Measurements from ENCODE around the gene TSPAN4.

TSPAN4 gene

GRCh38 chr11:824292-824880 lies 18.3 kb upstream of the TSPAN4 start:
- DNase-seq (ENCODE audit: low read depth in 2 of 2), result no peak

GRCh38 chr11:824942-825341 lies 17.7 kb upstream of the TSPAN4 start:
- DNase-seq (ENCODE audit: low read depth in 2 of 2), result no peak

GRCh38 chr11:825366-826226 lies 17.1 kb upstream of the TSPAN4 start:
- DNase-seq (ENCODE audit: low read depth in 2 of 2), result no peak

- DNase-seq (ENCODE audit: low read depth in 2 of 2), result no peak
Measured at GRCh38 chr11:826227-826621, 16.4 kb upstream of the TSPAN4 start.

- no peak for DNase-seq (ENCODE audit: low read depth in 2 of 2)
Measured at GRCh38 chr11:826836-827145, 15.9 kb upstream of the TSPAN4 start.

GRCh38 chr11:827146-827896 lies 15.3 kb upstream of the TSPAN4 start:
- DNase-seq (ENCODE audit: low read depth in 2 of 2), result no peak

GRCh38 chr11:827897-828192 lies 14.8 kb upstream of the TSPAN4 start, which contains the start of gene CRACR2B:
Gene CRACR2B (plus strand): TSS chr11:827919. CDS start chr11:828608, 689 bp downstream.
- DNase-seq (ENCODE audit: low read depth in 2 of 2), result no peak

GRCh38 chr11:828506-829175 lies 14.0 kb upstream of the TSPAN4 start:
- DNase-seq (ENCODE audit: low read depth in 2 of 2), result no peak

- DNase-seq (ENCODE audit: low read depth in 2 of 2), result no peak
Measured at GRCh38 chr11:829176-829846, 13.3 kb upstream of the TSPAN4 start.

GRCh38 chr11:829847-830294 lies 12.8 kb upstream of the TSPAN4 start:
- DNase-seq (ENCODE audit: low read depth in 2 of 2), result no peak

- no peak for DNase-seq (ENCODE audit: low read depth in 2 of 2)
Measured at GRCh38 chr11:830295-831117, 12.1 kb upstream of the TSPAN4 start.

- DNase-seq (ENCODE audit: low read depth in 2 of 2), result no peak
Measured at GRCh38 chr11:831118-831864, 11.4 kb upstream of the TSPAN4 start.

GRCh38 chr11:831961-832528 lies 10.6 kb upstream of the TSPAN4 start:
- DNase-seq (ENCODE audit: low read depth in 2 of 2), result no peak

GRCh38 chr11:832529-833113 lies 10.0 kb upstream of the TSPAN4 start, which contains the start of gene CD151:
Gene CD151 (plus strand): TSS chr11:832952. CDS start chr11:836070, 3,118 bp downstream.
- no peak for DNase-seq (ENCODE audit: low read depth in 2 of 2)

- no peak for DNase-seq (ENCODE audit: low read depth in 2 of 2)
Measured at GRCh38 chr11:833114-833791, 9.4 kb upstream of the TSPAN4 start.

GRCh38 chr11:833849-834311 lies 8.8 kb upstream of the TSPAN4 start:
- DNase-seq (ENCODE audit: low read depth in 2 of 2), result no peak

GRCh38 chr11:834371-835316 lies 8.0 kb upstream of the TSPAN4 start:
- DNase-seq (ENCODE audit: low read depth in 2 of 2), result no peak
